ENCODE measurements around the gene SREBF2.
A peak's percentile ranks its signal among the peaks of the same experiment; 100 is the strongest.

SREBF2 gene

GRCh38 chr22:41830174-41830573, 2.7 kb upstream of the SREBF2 start:
- DNase-seq (ENCODE audit: low read depth in 1 of 2, low spot score in 1 of 2): no peak
- no peak overlapping the region for H3K4me3 ChIP-seq (replicated peaks; ENCODE audit: insufficient read depth, low read length)
- TF ChIP-seq GABPA (IDR thresholded peaks at IDR 0.05; ENCODE audit: low read depth) (no peak), POLR2AphosphoS5 (IDR thresholded peaks at IDR 0.05; ENCODE audit: low read depth) (no peak), REST (IDR thresholded peaks at IDR 0.05; ENCODE audit: insufficient replicate concordance, low read depth) (no peak), CTCF (IDR thresholded peaks at IDR 0.05; ENCODE audit: insufficient read depth, low read length) (no peak), SPI1 (IDR thresholded peaks at IDR 0.05; ENCODE audit: borderline replicate concordance, low read depth) (no peak)
- H3K27me3 ChIP-seq (ENCODE audit: insufficient read depth, poor library complexity, severe bottlenecking): no peaks in the 10 kb centered on the region
- no peak overlapping the region for H3K27ac ChIP-seq (replicated peaks)

DNA sequence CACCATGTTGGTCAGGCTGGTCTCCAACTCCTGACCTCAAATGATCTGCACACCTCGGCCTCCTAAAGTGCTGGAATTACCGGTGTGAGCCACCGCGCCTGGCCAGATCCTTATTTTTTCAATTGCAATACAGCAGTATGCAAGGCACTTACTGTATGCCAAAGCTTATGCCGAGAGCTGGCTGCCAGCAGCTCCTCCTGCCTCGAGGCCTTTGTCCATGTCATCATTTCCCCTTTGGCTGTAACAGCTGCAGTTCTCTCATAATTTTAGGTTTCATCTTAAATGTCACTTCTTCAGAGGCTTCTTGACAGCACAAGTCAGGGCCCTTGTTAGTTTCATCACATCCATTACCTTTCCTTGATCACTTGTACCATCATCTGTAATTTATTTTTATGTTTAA, 1.5 kb upstream of the SREBF2 start:
- H3K27ac ChIP-seq (replicated peaks): peak overlapping the region; percentile 89
- no peaks in the 10 kb centered on the region for H3K27me3 ChIP-seq (ENCODE audit: insufficient read depth, poor library complexity, severe bottlenecking)
- peak in 1 of 2 experiments; percentile 64 for DNase-seq (ENCODE audit: low read depth in 1 of 2, low spot score in 1 of 2)
- H3K4me3 ChIP-seq (replicated peaks; ENCODE audit: insufficient read depth, low read length): no peak overlapping the region
- TF ChIP-seq SPI1 (IDR thresholded peaks at IDR 0.05; ENCODE audit: borderline replicate concordance, low read depth) (peak; percentile 48; the same call in 1 of the 2 replicates), GABPA (IDR thresholded peaks at IDR 0.05; ENCODE audit: low read depth) (no peak), CTCF (IDR thresholded peaks at IDR 0.05; ENCODE audit: insufficient read depth, low read length) (no peak), REST (IDR thresholded peaks at IDR 0.05; ENCODE audit: insufficient replicate concordance, low read depth) (no peak), POLR2AphosphoS5 (IDR thresholded peaks at IDR 0.05; ENCODE audit: low read depth) (no peak)

DNA sequence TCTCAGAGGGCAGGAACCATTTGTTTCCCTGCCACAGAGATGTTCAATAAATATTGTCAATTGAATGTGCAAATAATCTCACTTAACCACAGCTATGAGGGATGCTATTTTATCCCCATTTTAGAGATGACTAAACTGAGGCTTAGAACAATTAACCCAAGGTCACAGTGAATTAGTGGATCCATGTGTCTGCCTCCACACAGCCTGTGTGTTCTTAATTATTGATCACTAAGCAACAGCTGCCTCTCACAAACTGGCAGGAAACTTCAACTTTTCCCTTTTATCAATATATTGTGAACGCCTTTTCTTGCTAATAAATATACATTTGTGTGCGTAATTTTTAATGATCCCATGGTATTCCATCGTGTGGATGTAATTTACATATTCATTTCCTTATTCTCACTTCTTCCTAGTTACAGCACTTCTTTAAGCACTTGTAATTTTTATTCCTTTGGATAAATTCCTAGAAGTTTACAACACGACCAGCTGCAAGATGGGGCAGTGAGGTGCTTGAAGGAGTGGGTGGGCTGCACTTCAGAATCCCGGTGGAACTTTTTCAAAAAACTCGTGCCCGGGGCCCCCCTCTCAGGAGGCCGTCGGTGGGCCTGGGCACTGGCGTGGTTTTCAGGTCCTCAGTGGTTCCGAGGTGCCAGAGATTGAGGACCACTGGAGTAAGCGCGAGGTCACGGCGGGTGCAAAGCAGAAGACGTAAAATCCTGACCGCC, 915 bp upstream of the SREBF2 start:
- DNase-seq (ENCODE audit: low read depth in 1 of 2, low spot score in 1 of 2): no peak
- Histone ChIP-seq H3K27me3 (ENCODE audit: insufficient read depth, poor library complexity, severe bottlenecking) (no peaks in the 10 kb centered on the region), H3K4me3 (replicated peaks; ENCODE audit: insufficient read depth, low read length) (peak overlapping the region; percentile 51), H3K27ac (replicated peaks) (peak overlapping the region; percentile 89)
- TF ChIP-seq CTCF (IDR thresholded peaks at IDR 0.05; ENCODE audit: insufficient read depth, low read length): no peak
- no peak for TF ChIP-seq GABPA (IDR thresholded peaks at IDR 0.05; ENCODE audit: low read depth)
- TF ChIP-seq POLR2AphosphoS5 (IDR thresholded peaks at IDR 0.05; ENCODE audit: low read depth): no peak
- no peak for TF ChIP-seq SPI1 (IDR thresholded peaks at IDR 0.05; ENCODE audit: borderline replicate concordance, low read depth)

All from HL-60 (cell line).